GM10266 (cell line): ENCODE results near the gene C5orf63.
A peak's percentile ranks its signal among the peaks of the same experiment; 100 is the strongest.

Experiments
- DNase-seq: peaks from one replicate; pipeline ENCODE4 v3.0.0; 2012; ENCODE audit errors: extremely low spot score
- TF ChIP-seq, protein P1 (sequence below): IDR thresholded peaks from 2 replicates; pipeline ENCODE4 v1.5.1; 2012; ENCODE audit warnings: mild to moderate bottlenecking, low read depth; ENCODE audit not compliant: control insufficient read depth, insufficient read depth; ENCODE audit errors: missing control alignments

C5orf63 gene

GRCh38 chr5:127013407-127013806 is 59.9 kb downstream of the C5orf63 start:
- no peak for DNase-seq
- TF ChIP-seq, protein P1, sequence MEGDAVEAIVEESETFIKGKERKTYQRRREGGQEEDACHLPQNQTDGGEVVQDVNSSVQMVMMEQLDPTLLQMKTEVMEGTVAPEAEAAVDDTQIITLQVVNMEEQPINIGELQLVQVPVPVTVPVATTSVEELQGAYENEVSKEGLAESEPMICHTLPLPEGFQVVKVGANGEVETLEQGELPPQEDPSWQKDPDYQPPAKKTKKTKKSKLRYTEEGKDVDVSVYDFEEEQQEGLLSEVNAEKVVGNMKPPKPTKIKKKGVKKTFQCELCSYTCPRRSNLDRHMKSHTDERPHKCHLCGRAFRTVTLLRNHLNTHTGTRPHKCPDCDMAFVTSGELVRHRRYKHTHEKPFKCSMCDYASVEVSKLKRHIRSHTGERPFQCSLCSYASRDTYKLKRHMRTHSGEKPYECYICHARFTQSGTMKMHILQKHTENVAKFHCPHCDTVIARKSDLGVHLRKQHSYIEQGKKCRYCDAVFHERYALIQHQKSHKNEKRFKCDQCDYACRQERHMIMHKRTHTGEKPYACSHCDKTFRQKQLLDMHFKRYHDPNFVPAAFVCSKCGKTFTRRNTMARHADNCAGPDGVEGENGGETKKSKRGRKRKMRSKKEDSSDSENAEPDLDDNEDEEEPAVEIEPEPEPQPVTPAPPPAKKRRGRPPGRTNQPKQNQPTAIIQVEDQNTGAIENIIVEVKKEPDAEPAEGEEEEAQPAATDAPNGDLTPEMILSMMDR: no peak

DNA sequence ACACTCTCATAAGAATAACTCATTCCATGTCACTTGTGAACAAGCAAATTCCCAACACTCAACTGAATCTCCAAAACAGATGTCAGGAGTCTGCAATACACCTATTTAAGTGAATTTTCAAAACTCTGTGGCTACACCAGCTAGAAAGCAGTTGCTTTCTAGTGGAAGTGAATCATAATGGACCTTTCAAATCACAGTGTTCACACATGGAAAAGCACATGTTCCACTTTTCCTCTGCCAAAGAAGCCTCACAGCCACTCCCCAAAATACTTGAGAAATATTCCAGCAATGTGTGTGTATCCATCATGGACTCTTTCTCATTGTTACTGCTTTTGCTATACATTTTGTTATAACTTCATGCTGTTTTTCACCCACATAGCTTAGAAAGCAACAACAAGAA is 60.4 kb downstream of the C5orf63 start:
- no peak for DNase-seq
- TF ChIP-seq, protein P1: no peak

DNA sequence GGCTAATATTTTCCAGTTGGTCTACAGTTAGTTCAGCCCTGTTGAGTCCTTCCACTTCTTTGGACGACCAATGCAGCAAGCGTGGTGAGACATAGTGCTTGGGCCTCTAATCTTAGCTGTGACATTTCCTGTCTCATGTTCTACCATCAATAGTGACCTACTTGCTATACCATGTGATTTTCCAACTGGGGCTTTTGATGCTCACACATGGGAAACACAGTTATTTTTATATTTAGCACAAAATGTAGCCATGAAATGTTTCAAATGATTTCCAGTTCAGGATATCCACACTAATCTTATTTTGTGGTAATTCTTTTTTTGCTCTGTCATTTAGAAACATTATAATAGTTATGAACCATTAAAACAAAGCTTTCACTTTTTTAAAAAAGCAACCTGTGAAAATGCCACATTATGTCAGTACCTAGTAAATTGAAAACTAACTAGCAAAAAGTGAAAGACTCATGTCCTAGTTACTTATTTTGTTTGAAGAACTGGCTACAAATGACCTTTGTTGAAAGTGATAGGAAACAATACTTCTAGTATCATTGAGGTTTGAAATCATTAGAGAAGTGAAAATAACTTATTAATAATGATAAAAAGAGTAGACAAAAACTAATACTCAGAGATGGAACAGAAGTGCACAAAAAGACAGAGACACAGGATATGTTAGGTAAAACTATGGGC is 61.2 kb downstream of the C5orf63 start:
- TF ChIP-seq, protein P1: no peak
- DNase-seq: peak; percentile 47

DNA sequence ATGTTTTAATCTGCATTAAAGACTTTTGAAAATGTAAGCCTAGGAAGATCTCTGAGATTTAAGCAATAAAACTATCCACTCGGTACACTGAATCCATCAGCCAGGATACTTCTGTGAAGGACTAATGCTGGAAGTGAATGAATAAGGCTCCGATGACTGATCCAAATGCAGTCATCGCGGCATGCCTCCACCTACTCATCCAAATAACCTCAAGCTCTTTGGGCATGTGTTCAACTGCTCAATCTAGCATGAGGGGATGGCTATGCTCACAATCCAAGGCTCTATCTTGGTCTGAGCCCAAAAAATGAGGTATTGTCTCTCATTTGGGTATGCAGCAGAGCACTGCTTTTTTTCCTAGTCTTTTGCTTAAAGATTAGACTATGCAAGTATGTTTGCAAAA is 62.1 kb downstream of the C5orf63 start:
- no peak for DNase-seq
- TF ChIP-seq, protein P1: no peak

GRCh38 chr5:127010362-127010761 is 62.9 kb downstream of the C5orf63 start:
- TF ChIP-seq, protein P1: no peak
- no peak for DNase-seq

DNA sequence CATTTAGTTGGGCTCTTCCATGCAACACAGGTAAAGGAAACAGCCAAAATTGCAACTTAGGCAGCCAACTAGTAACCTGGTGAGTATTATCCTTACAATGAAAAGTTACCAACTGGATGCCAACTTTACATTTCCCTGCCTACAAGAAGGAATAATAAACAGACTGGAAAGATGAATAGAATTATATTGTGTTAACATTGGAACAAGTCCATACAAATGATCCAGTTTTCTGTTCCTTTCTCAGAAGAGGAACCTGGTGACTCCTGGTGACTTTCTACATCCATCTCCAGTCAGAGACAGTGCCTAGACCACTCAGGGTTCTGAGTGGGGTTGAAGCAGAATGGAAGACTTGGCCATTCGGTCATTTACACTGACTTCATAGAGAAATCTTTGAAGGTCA is 63.5 kb downstream of the C5orf63 start:
- DNase-seq: no peak
- TF ChIP-seq, protein P1: no peak

GRCh38 chr5:127008300-127008975 is 64.9 kb downstream of the C5orf63 start:
- TF ChIP-seq, protein P1: no peak
- DNase-seq: no peak
